GM21737 (cell line): ENCODE data around the gene ACYP1.

Experiments used
- ATAC-seq: cut with Tn5 transposase; IDR thresholded peaks from one replicate; pipeline ENCODE4 v1.9.1; 2021; ENCODE audit warnings: mild to moderate bottlenecking, moderate library complexity; ENCODE audit not compliant: unreplicated experiment

The ACYP1 gene

DNA sequence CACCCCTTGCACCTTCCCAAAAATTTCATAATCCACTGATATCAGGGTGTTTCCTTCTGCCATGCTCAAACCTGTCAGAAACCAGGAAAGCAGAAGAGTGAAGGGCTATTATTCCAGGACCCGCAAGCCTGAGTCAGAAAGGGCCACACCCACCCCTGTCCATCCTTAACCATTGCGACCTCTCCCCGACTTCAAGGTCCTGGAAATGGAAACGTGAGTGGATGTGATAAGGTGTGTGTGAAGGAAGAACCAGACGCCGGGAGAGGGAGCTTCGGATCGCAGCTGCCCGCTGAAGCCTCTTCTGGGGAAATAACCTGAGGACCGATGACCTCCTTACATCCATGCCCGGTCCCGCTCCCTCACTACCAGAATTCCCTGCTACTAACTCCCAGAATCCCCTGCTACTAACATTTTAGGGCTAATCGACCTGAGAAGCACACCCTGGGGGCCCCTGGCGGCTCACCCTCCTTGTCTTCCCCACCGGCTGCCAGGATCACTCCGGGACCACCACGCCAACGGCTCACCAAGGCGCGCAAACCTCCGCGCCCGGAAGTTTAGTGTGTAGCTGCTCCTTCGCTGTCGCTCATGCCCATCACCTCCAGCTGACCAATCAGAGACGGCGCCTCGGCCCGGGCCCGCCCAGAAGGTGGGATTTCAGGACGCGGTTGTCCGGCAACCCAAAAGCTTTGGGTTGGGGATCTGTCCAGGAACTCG is at the start of gene ACYP1:
Gene ACYP1 (minus strand): TSS at position 534 of the 714 bp plus-strand sequence. CDS start 471 bp downstream, at position 63.
- ATAC-seq: peak; percentile 96

DNA sequence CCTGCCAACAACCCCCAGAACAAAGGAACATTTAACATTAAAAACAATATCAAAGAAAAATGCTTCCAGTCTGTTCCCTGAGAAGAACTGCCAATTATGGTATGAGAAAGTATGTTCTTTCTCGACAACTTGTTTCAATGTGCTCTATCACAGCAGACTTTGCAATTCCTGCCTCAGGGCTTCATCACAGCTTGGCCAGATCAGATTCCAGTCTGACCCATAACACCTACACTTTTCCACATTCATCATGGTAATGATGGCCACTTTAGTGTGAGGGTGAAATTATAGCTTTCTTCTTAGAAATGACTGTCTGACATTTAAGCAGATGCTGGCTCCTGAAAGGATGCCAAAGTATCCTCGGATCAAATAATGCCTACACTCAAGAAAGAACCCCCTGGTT is 46.1 kb upstream of the ACYP1 start:
- ATAC-seq: no peak

DNA sequence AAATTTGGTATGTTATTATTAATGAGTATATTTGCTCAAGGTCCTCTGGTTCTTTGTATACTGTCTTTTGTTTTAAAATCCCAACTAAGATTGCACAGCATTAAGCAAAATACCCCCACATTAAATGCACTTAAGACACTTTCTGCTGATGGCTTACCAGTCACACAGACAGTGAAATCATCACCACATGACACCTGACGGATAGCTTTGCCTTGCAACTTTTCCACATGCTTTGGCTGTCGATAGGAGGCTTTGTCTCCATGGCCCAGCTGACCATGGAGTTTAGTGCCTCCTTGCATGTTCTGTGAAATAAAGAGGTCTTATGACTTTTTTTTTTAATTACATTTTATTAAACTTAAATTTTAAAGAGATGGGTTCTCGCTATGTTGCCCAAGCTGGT is 43.4 kb upstream of the ACYP1 start:
- no peak for ATAC-seq

- no peak for ATAC-seq
Observed at GRCh38 chr14:75101491-75101890, 37.7 kb upstream of the ACYP1 start.

- no peak for ATAC-seq
Observed at GRCh38 chr14:75098682-75099081, 34.9 kb upstream of the ACYP1 start.

GRCh38 chr14:75098212-75098611 is 34.4 kb upstream of the ACYP1 start:
- no peak for ATAC-seq

DNA sequence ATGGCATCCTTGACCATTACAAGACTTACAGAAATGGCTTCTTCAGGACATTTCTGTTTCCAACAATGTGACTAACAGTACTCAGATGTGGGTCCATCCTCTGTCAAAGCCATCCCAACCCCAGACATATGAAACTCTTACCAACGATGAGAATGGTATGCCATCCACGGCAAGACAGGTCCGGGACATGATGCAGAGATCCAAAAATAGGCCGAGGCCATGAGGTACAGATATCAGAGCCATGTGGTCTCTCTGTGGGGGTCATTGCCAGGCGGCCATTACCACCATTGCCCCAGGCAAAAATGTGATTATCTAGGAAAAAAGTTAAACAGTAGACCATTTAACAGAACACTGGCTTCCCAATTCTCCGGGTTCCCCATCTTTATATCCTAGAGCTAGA is 33.1 kb upstream of the ACYP1 start:
- no peak for ATAC-seq

DNA sequence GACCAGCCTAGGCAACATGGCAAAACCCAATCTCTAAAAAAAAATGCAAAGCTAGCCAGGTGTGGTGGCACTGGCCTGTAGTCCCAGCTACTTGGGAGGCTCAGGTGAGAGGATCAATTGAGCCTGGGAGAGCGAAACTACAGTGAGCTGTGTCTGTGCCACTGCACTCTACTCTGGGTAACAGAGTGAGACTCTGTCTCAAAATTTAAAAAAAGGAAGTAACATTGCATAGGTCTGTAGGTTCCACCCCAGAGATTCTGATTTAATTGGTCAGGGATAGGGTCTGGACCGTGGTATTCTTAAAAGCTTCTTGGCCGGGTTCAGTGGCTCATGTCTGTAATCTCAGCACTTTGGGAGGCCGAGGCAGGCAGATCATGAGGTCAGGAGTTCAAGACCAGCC is 31.9 kb upstream of the ACYP1 start:
- ATAC-seq: no peak

GRCh38 chr14:75094896-75095295 is 31.1 kb upstream of the ACYP1 start:
- ATAC-seq: no peak

GRCh38 chr14:75092698-75093097 is 28.9 kb upstream of the ACYP1 start:
- no peak for ATAC-seq

- no peak for ATAC-seq
Observed at GRCh38 chr14:75091251-75091650, 27.4 kb upstream of the ACYP1 start.

DNA sequence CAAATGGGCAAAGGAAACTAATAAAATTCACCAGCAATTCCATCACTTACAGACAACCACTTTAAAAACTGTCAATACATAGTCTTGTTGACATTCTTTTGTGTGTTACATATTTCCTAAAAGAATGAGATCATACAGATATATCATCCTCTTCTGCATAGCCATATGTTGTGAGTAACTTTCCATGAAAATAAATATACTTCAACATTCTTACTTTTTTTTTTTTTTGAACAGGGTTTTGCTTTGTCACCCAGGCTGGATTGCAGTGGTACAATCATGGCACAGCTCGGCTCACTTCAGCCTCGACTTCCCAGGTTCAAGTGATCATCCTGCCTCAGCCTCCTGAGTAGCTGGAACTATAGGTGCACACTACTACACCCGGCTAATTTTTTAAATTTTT is 26.5 kb upstream of the ACYP1 start:
- no peak for ATAC-seq

- ATAC-seq: no peak
Observed at GRCh38 chr14:75088566-75089373, 24.9 kb upstream of the ACYP1 start.

DNA sequence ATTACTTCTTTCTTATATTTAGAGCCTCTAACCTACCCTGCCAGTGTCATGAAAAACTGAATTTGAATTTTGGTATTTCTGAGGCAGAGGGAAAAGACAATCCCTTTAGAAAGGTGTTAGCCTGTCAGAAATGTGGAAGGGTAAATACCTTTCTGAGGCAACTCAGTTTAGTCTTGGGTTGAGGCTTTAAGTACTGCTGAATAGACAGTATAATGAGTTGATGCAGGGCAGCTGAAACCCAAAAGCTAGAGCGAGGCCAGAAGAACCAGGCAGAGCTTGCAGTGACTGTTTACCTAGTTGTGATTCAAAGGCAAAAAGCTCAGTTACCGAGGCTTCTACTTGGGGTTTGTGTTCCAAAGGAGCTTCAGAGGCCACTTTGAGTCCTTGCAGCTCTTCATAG is 24.3 kb upstream of the ACYP1 start:
- ATAC-seq: no peak

GRCh38 chr14:75084513-75084912 is 20.7 kb upstream of the ACYP1 start:
- ATAC-seq: no peak

DNA sequence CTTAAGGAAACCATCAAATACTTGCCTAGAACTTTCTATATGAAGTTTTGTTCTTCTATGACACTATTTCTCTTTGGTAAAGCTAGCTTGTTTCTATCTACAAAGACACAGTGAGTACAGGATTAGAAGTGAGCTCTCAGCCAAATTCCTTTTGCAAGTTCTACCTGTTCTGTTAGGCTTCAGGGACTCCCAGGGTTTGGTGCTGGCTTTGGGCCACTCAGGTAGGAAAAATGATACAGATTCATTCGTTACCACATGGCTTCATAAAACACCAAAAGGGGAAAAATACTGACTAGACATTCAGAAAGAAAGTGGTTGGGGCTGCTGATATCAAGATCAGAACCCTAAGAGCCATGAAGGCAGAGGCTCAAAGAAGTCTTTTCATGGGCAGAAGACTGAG is 19.4 kb upstream of the ACYP1 start:
- no peak for ATAC-seq

DNA sequence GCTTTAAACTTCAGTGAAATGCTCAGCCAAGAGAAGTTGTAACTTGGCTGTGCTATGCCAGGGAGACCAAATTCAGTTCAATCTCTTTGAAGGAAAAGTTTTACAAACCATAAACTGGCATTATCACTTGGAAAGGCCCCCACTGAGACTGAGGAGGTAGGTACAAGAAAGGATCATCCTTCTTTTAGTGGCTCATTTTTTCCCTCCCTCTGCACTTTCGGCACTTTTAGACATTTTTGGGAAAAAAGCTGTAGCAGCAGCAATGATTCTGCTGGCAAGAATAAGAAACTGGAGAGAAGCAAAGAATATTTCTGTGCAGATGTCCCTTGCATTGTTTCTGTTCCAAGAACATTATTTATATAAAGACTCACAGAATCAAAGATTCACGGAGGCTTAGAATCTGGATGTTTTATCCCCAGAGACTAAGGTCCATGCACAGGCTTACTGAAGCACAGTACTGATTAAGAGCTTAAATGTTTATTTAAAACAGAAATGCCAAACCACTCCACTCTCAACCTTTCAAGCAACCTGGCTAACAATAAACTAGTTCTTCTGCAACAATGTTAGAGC is 17.9 kb upstream of the ACYP1 start:
- ATAC-seq: no peak

DNA sequence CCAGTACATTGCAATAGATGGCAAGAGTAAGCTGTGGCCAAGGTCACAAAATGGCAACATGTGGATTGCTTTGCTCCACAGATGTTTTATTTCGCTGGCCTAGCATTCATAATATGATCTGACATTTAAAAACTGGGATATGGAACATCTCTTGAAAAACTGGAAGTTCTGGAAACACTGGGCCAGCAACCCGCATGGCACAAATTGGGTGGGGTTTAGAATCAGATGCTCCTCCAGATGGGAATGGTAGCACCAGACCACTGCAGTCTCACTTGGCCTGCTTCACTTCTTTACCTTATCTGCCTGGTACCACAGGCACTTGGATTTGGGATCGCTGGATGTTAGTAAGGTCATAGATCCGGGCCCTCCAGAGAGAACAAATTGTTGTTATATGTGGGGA is 15.7 kb upstream of the ACYP1 start:
- ATAC-seq: no peak

DNA sequence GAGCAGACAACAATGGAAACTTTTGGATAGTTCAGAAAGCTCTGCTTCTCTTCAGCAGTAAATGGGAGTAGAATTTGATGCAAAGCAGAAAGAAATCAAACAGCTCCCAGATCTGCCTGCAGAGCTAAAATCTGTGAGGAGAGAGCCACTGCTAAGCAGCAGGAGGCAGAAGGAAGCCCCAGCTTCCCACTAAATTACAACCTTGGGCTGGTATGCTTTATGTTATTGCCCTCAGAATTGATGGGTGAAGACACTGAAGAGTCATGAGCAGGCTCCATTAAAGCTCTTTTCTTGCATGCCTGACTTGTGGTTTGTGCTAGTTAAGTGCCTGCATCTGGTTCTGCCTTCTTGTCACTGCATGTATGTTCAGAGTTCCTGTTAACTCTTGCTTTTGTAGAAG is 14.0 kb upstream of the ACYP1 start:
- ATAC-seq: no peak

GRCh38 chr14:75070383-75070782 is 6.6 kb upstream of the ACYP1 start:
- ATAC-seq: no peak

DNA sequence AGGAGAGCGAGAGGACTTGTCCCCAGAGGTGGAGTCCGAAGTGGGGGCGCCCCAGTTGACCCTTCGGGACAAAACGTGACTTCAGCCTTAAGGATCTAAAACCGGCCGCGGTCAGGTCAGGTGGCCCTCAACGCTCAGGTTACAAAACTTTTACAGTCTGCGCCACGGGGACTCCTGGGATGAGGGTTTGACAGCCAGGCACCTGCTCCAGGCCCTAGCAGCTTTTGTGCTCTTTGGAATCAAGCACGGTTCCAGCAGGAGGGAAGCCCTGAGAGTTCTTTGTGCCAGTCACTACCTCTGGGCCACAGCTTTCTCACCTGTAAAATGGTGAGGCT is 6.0 kb upstream of the ACYP1 start:
- no peak for ATAC-seq

- ATAC-seq: peak; percentile 66
Observed at GRCh38 chr14:75069121-75069810, 5.4 kb upstream of the ACYP1 start, which contains the start of gene ZC2HC1C. ZC2HC1C (plus strand) TSS chr14:75069641; CDS start chr14:75070574, 933 bp downstream.
